ENCODE measurements around the gene ATP2A3. TPM values are rescaled to one million over a fixed set of nuclear protein-coding genes. Genes with fewer than 3 reads are reported as not detected.
A peak's percentile ranks its signal among the peaks of the same experiment; 100 is the strongest.

ATP2A3 gene
- total RNA-seq, 2 donors from 2014 or later = 108 to 109 TPM

GRCh38 chr17:3988297-3989040 lies 24.2 kb upstream of the ATP2A3 start:
- H3K9me3 Mint-ChIP-seq = no peaks in the 10 kb centered on the region
- no peak for ATAC-seq (replicated peaks in 1 of 2)
- H3K27me3 Mint-ChIP-seq (ENCODE audit: low read depth) = peaks cover 17% of the 10 kb centered on the region
- no peak overlapping the region for H3K4me3 Mint-ChIP-seq
- H3K27ac Mint-ChIP-seq = no peak overlapping the region
- H3K4me1 Mint-ChIP-seq (ENCODE audit: low read depth) = peaks cover 5% of the 10 kb centered on the region
- no peaks in the 10 kb centered on the region for H3K36me3 Mint-ChIP-seq (ENCODE audit: insufficient read depth in 2 of 2)
- DNase-seq = no peak

GRCh38 chr17:3986939-3987335 lies 22.7 kb upstream of the ATP2A3 start:
- H3K4me3 Mint-ChIP-seq = no peak overlapping the region
- H3K27me3 Mint-ChIP-seq (ENCODE audit: low read depth) = peaks cover 10% of the 10 kb centered on the region
- ATAC-seq (replicated peaks in 1 of 2) = no peak
- no peaks in the 10 kb centered on the region for H3K36me3 Mint-ChIP-seq (ENCODE audit: insufficient read depth in 2 of 2)
- no peaks in the 10 kb centered on the region for H3K9me3 Mint-ChIP-seq
- H3K4me1 Mint-ChIP-seq (ENCODE audit: low read depth) = peaks cover 5% of the 10 kb centered on the region
- DNase-seq = no peak
- H3K27ac Mint-ChIP-seq = no peak overlapping the region

GRCh38 chr17:3986270-3986938 lies 22.2 kb upstream of the ATP2A3 start:
- Mint-ChIP-seq H3K4me3 (no peak overlapping the region), H3K27me3 (ENCODE audit: low read depth) (peaks cover 6% of the 10 kb centered on the region), H3K9me3 (no peaks in the 10 kb centered on the region), H3K4me1 (ENCODE audit: low read depth) (peaks cover 5% of the 10 kb centered on the region), H3K27ac (no peak overlapping the region), H3K36me3 (ENCODE audit: insufficient read depth in 2 of 2) (no peaks in the 10 kb centered on the region)
- ATAC-seq (replicated peaks in 1 of 2) (no peak), DNase-seq (no peak)

- peaks cover under 1% of the 10 kb centered on the region for H3K27me3 Mint-ChIP-seq (ENCODE audit: low read depth)
- H3K9me3 Mint-ChIP-seq = no peaks in the 10 kb centered on the region
- peaks cover 5% of the 10 kb centered on the region for H3K4me1 Mint-ChIP-seq (ENCODE audit: low read depth)
- DNase-seq = no peak
- ATAC-seq (replicated peaks in 1 of 2) = no peak
- no peaks in the 10 kb centered on the region for H3K36me3 Mint-ChIP-seq (ENCODE audit: insufficient read depth in 2 of 2)
- H3K4me3 Mint-ChIP-seq = peak overlapping the region in 1 of 2 donors; percentile 32
- H3K27ac Mint-ChIP-seq = no peak overlapping the region
Measured at GRCh38 chr17:3985846-3986245, 21.6 kb upstream of the ATP2A3 start.

GRCh38 chr17:3983606-3984484 lies 19.6 kb upstream of the ATP2A3 start:
- H3K36me3 Mint-ChIP-seq (ENCODE audit: insufficient read depth in 2 of 2) = no peaks in the 10 kb centered on the region
- H3K27ac Mint-ChIP-seq = no peak overlapping the region
- peaks cover 5% of the 10 kb centered on the region for H3K4me1 Mint-ChIP-seq (ENCODE audit: low read depth)
- DNase-seq (no peak), ATAC-seq (replicated peaks in 1 of 2) (no peak)
- H3K9me3 Mint-ChIP-seq = no peaks in the 10 kb centered on the region
- H3K4me3 Mint-ChIP-seq = no peak overlapping the region
- no peaks in the 10 kb centered on the region for H3K27me3 Mint-ChIP-seq (ENCODE audit: low read depth)

- no peak overlapping the region for H3K27ac Mint-ChIP-seq
- H3K4me1 Mint-ChIP-seq (ENCODE audit: low read depth) = peaks cover 5% of the 10 kb centered on the region
- ATAC-seq (replicated peaks in 1 of 2) (no peak), DNase-seq (no peak)
- H3K4me3 Mint-ChIP-seq = no peak overlapping the region
- no peaks in the 10 kb centered on the region for H3K36me3 Mint-ChIP-seq (ENCODE audit: insufficient read depth in 2 of 2)
- no peaks in the 10 kb centered on the region for H3K27me3 Mint-ChIP-seq (ENCODE audit: low read depth)
- H3K9me3 Mint-ChIP-seq = no peaks in the 10 kb centered on the region
Measured at GRCh38 chr17:3982541-3983017, 18.3 kb upstream of the ATP2A3 start.

GRCh38 chr17:3982113-3982512 lies 17.9 kb upstream of the ATP2A3 start:
- H3K4me1 Mint-ChIP-seq (ENCODE audit: low read depth) = peaks cover 5% of the 10 kb centered on the region
- H3K36me3 Mint-ChIP-seq (ENCODE audit: insufficient read depth in 2 of 2) = no peaks in the 10 kb centered on the region
- H3K27ac Mint-ChIP-seq = no peak overlapping the region
- H3K9me3 Mint-ChIP-seq = no peaks in the 10 kb centered on the region
- ATAC-seq (replicated peaks in 1 of 2) (no peak), DNase-seq (no peak)
- no peaks in the 10 kb centered on the region for H3K27me3 Mint-ChIP-seq (ENCODE audit: low read depth)
- no peak overlapping the region for H3K4me3 Mint-ChIP-seq

GRCh38 chr17:3981455-3981854 lies 17.2 kb upstream of the ATP2A3 start:
- Mint-ChIP-seq H3K4me3 (no peak overlapping the region), H3K9me3 (no peaks in the 10 kb centered on the region), H3K36me3 (ENCODE audit: insufficient read depth in 2 of 2) (no peaks in the 10 kb centered on the region), H3K4me1 (ENCODE audit: low read depth) (peaks cover 5% of the 10 kb centered on the region), H3K27me3 (ENCODE audit: low read depth) (no peaks in the 10 kb centered on the region), H3K27ac (no peak overlapping the region)
- ATAC-seq (replicated peaks in 1 of 2) (no peak), DNase-seq (no peak)

GRCh38 chr17:3980381-3981014 lies 16.3 kb upstream of the ATP2A3 start:
- peaks cover 5% of the 10 kb centered on the region for H3K4me1 Mint-ChIP-seq (ENCODE audit: low read depth)
- H3K9me3 Mint-ChIP-seq = no peaks in the 10 kb centered on the region
- H3K36me3 Mint-ChIP-seq (ENCODE audit: insufficient read depth in 2 of 2) = no peaks in the 10 kb centered on the region
- no peaks in the 10 kb centered on the region for H3K27me3 Mint-ChIP-seq (ENCODE audit: low read depth)
- no peak overlapping the region for H3K27ac Mint-ChIP-seq
- no peak for DNase-seq
- no peak overlapping the region for H3K4me3 Mint-ChIP-seq
- no peak for ATAC-seq (replicated peaks in 1 of 2)

- Mint-ChIP-seq H3K36me3 (ENCODE audit: insufficient read depth in 2 of 2) (peaks cover 6% of the 10 kb centered on the region in 2 donors), H3K4me3 (no peak overlapping the region), H3K4me1 (ENCODE audit: low read depth) (peaks cover 5% of the 10 kb centered on the region), H3K27ac (no peak overlapping the region), H3K27me3 (ENCODE audit: low read depth) (no peaks in the 10 kb centered on the region), H3K9me3 (peaks cover 6 to 8% of the 10 kb centered on the region in 2 donors)
- ATAC-seq (replicated peaks in 1 of 2) (no peak), DNase-seq (no peak)
Measured at GRCh38 chr17:3979290-3979611, 15.0 kb upstream of the ATP2A3 start.

- Mint-ChIP-seq H3K4me3 (no peak overlapping the region), H3K27me3 (ENCODE audit: low read depth) (no peaks in the 10 kb centered on the region), H3K4me1 (ENCODE audit: low read depth) (peaks cover 2% of the 10 kb centered on the region), H3K9me3 (peaks cover 6 to 8% of the 10 kb centered on the region in 2 donors), H3K27ac (no peak overlapping the region), H3K36me3 (ENCODE audit: insufficient read depth in 2 of 2) (peaks cover 6% of the 10 kb centered on the region in 2 donors)
- ATAC-seq (replicated peaks in 1 of 2) (no peak), DNase-seq (no peak)
Measured at GRCh38 chr17:3978421-3979289, 14.4 kb upstream of the ATP2A3 start.

- Mint-ChIP-seq H3K27me3 (ENCODE audit: low read depth) (no peaks in the 10 kb centered on the region), H3K4me1 (ENCODE audit: low read depth) (peaks cover 9% of the 10 kb centered on the region), H3K4me3 (no peak overlapping the region), H3K27ac (no peak overlapping the region), H3K9me3 (peaks cover 6 to 8% of the 10 kb centered on the region in 2 donors), H3K36me3 (ENCODE audit: insufficient read depth in 2 of 2) (peaks cover 6% of the 10 kb centered on the region in 2 donors)
- DNase-seq (no peak), ATAC-seq (replicated peaks in 1 of 2) (no peak)
Measured at GRCh38 chr17:3977387-3977786, 13.2 kb upstream of the ATP2A3 start.
